LNCaP clone FGC (cell line): Measurements from ENCODE around the gene WFS1.

Experiments
- DNase-seq: peaks from one replicate; pipeline ENCODE4 v3.0.0-alpha.2; 2011; ENCODE audit warnings: low read depth
- H3K4me3 ChIP-seq: 2 replicates; pipeline ENCODE4 v1.5.1; 2011; ENCODE audit warnings: mild to moderate bottlenecking, low read depth, low read length, control low read depth
- TF ChIP-seq, protein P1 (sequence below): IDR thresholded peaks from 2 replicates; pipeline ENCODE4 v1.5.1; 2012; ENCODE audit warnings: mild to moderate bottlenecking; ENCODE audit not compliant: control insufficient read depth, insufficient read depth; ENCODE audit errors: extremely low read depth

Gene WFS1

DNA sequence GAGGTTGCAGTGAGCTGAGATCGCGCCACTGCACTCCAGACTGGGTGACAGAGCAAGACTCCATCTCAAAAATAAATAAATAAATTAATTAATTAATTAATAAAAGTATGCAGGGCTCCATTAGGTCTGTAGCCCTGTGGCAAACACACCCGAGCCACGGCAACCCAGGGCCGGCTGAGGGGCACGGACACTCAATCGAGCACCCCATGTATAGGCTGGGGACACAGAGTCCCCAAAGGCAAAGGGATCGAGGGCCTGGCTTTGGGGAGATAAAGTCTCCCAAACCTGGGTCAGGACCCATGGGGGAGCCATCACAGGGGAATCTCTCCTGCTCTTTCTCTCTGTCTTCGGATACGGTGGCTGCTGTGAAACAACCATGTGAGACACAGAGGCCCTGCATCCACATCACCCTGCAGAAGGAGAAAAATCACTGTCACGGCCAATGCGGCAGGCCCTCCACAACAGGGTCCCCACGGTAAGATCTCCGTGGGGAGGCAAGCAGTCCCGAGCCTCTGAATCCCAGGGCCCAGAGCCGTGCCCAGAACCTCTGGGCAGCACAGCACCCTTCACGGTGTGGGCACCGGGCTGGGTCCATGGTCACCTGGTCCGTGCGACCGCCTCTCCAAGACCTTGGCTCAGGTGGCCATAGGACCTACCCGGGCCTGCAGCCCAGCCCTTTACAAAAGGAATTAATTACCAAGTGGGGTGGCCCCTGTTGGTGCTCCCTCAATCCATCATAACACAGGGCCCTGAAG, 81.8 kb downstream of the WFS1 start:
- DNase-seq = no peak
- no peak overlapping the region for H3K4me3 ChIP-seq
- TF ChIP-seq, protein P1, sequence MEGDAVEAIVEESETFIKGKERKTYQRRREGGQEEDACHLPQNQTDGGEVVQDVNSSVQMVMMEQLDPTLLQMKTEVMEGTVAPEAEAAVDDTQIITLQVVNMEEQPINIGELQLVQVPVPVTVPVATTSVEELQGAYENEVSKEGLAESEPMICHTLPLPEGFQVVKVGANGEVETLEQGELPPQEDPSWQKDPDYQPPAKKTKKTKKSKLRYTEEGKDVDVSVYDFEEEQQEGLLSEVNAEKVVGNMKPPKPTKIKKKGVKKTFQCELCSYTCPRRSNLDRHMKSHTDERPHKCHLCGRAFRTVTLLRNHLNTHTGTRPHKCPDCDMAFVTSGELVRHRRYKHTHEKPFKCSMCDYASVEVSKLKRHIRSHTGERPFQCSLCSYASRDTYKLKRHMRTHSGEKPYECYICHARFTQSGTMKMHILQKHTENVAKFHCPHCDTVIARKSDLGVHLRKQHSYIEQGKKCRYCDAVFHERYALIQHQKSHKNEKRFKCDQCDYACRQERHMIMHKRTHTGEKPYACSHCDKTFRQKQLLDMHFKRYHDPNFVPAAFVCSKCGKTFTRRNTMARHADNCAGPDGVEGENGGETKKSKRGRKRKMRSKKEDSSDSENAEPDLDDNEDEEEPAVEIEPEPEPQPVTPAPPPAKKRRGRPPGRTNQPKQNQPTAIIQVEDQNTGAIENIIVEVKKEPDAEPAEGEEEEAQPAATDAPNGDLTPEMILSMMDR = no peak

DNA sequence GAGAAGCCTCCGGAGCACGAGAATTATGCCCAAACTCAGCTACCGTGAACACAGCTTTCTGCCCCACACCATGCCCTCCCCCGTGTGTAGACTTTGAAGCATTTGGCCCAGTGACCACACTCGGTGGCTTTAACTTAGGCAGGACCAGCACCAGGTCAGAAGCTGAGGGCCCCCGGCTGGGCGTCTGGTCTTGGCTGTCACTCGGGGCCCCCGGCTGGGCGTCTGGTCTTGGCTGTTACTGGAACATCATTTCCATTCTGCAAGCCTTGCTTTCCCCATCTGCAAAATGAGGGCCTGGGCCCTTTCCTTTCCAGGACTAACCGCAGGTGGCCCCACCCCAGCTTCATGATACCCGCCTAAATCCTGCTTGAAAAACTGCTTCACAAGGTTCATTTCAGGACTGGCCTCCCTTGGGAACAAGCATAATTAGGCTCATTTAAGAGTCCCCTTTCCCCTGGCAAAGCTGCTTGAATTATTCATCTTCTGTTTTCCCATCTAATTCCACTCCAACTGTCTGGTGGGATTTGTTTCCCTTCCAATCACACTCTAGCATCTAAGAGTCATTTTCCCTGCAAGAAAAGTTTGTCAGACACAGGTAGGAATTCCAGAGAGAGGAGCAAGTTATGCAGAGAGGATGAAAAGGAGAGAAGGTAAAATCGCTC, 82.5 kb downstream of the WFS1 start:
- TF ChIP-seq, protein P1 = no peak
- H3K4me3 ChIP-seq = no peak overlapping the region
- DNase-seq = no peak
